WI38 (cell line): Measurements from ENCODE around the gene GSKIP.
"Not testable (repeated sequence)": the region's sequence is repeated elsewhere in the genome, so short reads cannot be mapped to it uniquely, and the experiment has no call there.

ENCODE experiments used
- H3K4me3 ChIP-seq: 2 replicates; pipeline ENCODE4 v1.5.1; 2011; ENCODE audit warnings: low read depth, mild to moderate bottlenecking, control low read depth, low read length
- CTCF ChIP-seq: IDR thresholded peaks from 2 replicates; pipeline ENCODE4 v1.5.1; 2012; ENCODE audit warnings: low read depth, mild to moderate bottlenecking, control low read depth, low read length

The GSKIP gene

GRCh38 chr14:96345669-96346068, 17.7 kb upstream of the GSKIP start:
- no peak for TF ChIP-seq CTCF
- H3K4me3 ChIP-seq, result no peak overlapping the region

- H3K4me3 ChIP-seq, result not testable (repeated sequence)
Observed at GRCh38 chr14:96347957-96348356, 15.4 kb upstream of the GSKIP start.

GRCh38 chr14:96349286-96350075, 13.8 kb upstream of the GSKIP start:
- TF ChIP-seq CTCF, result no peak

GRCh38 chr14:96351986-96352385, 11.3 kb upstream of the GSKIP start:
- TF ChIP-seq CTCF, result no peak
- no peak overlapping the region for H3K4me3 ChIP-seq

More at GRCh38 chr14:96349286-96350075, 13.8 kb upstream of the GSKIP start:
- no peak overlapping the region for H3K4me3 ChIP-seq

- no peak overlapping the region for H3K4me3 ChIP-seq
- no peak for TF ChIP-seq CTCF
Observed at GRCh38 chr14:96352708-96353107, 10.6 kb upstream of the GSKIP start.

- no peak overlapping the region for H3K4me3 ChIP-seq
- TF ChIP-seq CTCF, result no peak
Observed at GRCh38 chr14:96354246-96354645, 9.1 kb upstream of the GSKIP start.

GRCh38 chr14:96357216-96357615, 6.1 kb upstream of the GSKIP start:
- no peak overlapping the region for H3K4me3 ChIP-seq
- TF ChIP-seq CTCF, result no peak

GRCh38 chr14:96359959-96360358, 3.4 kb upstream of the GSKIP start:
- no peak overlapping the region for H3K4me3 ChIP-seq
- TF ChIP-seq CTCF, result no peak
